ENCODE measurements around the gene ZNF385C.

The ZNF385C gene

DNA sequence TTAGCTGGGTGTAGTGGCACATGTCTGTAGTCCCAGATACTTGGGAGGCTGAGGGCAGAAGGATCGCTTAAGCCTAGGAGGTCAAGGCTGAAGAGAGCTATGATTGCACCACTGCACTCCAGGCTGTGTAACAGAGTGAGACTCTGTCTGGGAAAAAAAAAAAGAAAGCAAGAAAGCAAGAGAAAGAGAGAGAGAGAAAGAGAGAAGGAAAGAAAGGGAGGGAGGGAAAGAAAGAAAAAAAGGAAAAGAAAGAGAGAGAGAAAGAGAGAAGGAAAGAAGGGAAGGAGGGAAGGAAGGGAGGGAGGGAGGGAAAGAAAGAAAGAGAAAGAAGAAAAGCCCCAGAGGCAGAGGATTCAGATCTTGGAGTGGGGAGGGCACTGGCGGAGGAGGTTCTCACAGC, 7.7 kb upstream of the ZNF385C start:
- no peak for DNase-seq

DNA sequence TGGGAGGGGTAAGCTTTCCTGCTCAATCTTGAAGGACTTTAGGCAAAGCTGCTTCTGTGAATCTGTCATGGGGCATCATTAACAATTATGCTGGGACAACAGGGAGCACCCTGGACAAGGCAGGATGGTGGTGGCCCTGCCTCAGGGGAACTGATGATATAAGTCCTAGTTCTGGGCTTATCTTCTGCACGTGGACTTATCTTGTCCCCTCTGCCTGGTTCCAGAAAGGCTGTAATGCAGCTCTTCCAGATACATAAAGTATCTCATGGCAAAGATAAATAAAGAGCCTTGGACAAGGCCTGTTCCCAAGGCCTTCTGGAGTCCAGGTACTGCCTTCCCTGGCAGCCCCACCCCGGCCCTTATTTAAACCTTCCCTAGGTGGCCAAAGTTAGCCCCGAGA, 6.0 kb upstream of the ZNF385C start:
- no peak for DNase-seq

DNA sequence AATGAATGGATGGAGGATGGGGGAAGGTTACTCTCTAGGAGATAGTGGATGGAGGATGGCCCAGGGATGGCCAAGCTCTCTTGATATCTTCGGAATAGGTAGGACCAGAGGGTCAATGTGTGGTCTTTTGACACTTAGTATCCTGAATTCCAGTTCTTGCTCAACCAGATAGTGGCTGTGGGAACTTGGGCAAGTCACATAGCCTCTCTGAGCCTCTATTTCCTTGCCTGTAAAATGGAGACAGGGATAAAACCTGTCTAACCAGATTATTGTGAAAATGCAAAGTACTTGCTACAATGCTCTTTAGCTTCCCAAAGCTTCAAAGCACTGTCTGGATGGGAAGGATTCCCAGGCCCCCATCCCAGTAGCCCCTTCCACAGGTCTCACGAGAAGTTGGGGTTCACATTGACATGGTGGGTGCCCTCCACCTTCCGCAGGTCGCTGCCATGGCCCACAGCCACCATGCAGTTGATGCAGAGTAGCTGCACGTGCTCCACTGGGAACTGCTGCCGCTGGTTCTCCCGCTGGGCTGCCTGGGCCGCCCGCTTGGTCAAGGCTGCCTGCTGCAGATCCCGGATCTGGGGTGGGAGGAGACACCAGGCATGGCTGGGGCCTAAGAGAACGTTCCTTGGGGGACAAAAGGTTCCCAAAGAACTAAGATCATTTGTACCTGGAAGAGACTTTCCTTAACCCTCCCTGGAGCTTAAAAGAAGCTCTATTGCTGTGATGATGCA, 5.1 kb upstream of the ZNF385C start:
- no peak for DNase-seq

DNA sequence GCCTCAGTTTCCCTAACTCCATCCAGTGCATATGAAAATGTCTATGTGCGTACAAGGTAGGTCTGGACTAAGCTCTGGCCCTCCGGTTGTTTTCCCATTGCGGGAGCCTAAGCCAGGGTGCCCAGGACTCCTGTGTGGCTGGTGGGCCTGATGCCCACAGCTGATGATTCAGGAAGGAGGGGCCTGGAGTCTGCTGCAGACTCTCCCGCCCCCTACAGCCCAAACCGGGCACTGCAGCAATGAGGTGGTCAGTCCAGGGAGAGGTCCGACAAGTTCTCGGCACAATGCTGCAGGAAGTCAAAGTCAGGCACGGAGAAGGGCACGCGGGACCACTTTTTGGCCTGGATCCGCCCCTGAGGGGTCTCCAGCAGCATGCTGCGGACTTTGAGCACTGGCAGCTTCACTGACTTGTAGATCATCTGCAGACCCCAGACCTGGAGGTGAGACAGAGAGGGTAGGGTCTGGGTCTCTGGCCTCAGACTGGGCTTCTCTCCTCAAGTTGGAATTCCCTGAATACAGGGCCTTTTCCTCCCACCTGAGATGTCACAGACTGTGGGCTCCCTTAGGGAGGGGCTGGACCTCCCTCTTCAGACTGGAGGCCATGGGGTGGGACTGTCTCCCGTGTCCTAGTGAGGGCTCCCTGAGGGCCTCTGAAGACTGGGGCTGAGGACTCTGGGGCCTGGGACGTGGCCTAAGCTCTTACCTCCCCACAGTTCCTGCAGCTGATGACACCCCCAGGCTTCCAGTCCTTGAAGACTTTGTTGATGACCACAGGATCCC, 3.4 kb upstream of the ZNF385C start:
- no peak for DNase-seq

- DNase-seq = no peak
These were observed 592 bp upstream of the ZNF385C start for GRCh38 chr17:42098730-42099399.

GRCh38 chr17:42096360-42097111, 1.7 kb downstream of the ZNF385C start:
- DNase-seq = no peak

DNA sequence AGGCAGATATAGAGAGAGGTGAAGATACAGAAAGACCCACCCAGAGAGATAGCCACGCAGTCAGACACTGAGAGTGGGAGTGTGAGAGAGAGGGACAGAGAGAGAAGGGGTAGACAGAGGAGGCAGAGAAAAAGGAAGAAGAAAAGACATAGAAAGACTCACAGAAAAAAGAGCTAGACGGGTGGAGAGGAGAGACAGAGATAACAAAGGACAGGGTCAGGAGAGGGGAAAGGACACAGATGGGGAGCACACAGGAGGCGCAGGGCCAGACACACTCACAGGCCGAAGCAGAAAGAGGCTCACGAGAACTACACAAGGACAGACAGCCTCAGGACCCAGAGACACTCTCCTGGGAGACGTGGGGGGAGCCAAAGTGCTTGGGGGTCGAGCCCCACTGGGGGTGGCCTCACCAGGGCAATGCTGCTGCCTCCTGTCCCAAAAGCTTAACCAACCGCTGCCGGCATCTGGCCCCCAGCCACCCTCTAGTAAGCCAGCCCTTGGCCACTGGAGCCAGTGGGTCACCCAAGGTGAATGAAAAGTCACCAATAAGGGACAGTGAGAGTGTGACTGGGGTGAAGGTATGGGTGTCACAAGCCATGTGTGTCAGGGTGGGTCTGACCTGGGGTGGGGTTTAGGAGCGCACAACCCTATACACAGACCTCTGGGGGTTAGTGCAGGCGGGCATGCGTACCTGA, 3.8 kb downstream of the ZNF385C start:
- DNase-seq = no peak

- DNase-seq = no peak
These were observed 5.3 kb downstream of the ZNF385C start for GRCh38 chr17:42092939-42093338.

DNA sequence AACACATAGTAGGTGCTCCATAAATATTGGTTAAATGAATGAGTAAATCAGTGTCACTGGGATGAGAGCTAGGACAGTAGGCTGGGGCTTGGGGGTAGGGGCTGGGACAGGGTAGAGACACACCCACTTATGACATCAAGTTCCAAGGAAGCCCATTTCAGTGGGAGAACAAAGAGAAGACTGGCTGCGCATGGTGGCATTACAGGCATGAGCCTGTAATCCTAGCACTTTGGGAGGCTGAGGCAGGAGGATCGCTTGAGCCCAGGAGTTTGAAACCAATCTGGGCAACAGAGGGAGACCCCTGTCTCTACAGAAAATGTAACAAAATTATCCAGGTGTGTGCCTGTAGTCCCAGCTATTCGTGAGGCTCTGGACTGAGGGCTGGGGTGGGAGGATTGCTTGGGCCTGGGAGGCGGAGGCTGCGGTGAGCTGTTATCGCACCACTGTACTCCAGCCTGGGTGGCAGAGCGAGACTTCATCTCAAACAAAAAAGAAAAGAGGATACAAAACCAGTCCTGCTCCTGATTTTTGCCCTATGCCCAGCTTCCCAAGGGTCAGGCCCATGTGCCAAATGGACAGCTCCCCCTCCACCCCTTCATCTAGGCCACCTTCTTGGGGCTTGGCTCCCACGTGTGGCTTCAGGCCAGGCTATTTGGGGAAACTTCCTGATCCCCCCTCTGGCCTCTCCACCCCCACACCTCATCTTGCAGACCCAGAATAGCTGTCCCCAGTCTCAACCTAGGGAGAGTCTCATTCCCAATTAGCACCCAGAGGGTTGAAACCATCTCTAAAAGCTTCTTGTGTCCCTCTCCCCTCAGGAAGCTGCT, 7.1 kb downstream of the ZNF385C start:
- no peak for DNase-seq

GRCh38 chr17:42088736-42089135, 9.5 kb downstream of the ZNF385C start:
- no peak for DNase-seq

- no peak for DNase-seq
These were observed 10.3 kb downstream of the ZNF385C start for GRCh38 chr17:42087736-42088705.

GRCh38 chr17:42087042-42087701, 11.1 kb downstream of the ZNF385C start:
- no peak for DNase-seq

- DNase-seq = no peak
These were observed 16.6 kb downstream of the ZNF385C start for GRCh38 chr17:42081516-42082129.

- DNase-seq = no peak
These were observed 18.7 kb downstream of the ZNF385C start for GRCh38 chr17:42079541-42079940.

DNA sequence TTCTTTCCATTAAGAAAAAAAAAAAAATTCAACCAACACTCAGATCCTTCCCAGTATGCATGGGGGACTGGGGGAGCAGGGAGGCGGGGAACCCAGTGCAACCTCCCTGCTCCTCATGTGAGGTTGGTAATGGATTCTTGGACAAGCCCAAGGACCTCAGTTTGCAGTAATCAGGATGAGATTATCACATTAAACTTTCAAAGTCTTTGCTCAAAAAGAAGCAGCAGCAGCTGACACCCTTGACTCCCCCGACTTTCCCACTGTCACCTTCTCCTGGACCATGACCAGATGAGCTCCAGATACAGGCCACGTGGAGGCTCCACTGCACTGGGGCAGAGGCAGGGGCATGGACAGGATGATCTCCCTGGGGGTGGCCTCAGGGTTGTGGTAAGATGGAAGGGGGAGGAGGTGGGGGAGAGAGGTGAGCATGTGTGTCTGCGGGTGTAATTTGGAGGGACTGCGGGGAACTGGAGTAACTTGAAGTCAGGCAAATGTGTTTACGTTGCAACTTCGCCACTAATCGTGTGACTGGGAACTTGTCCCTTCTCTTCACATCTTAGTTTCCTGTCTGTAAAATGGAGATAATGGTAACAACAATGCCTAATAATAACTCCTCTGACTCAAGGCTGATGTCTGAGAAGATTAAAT, 19.8 kb downstream of the ZNF385C start:
- no peak for DNase-seq

- DNase-seq = no peak
These were observed 20.5 kb downstream of the ZNF385C start for GRCh38 chr17:42077755-42078154.

DNA sequence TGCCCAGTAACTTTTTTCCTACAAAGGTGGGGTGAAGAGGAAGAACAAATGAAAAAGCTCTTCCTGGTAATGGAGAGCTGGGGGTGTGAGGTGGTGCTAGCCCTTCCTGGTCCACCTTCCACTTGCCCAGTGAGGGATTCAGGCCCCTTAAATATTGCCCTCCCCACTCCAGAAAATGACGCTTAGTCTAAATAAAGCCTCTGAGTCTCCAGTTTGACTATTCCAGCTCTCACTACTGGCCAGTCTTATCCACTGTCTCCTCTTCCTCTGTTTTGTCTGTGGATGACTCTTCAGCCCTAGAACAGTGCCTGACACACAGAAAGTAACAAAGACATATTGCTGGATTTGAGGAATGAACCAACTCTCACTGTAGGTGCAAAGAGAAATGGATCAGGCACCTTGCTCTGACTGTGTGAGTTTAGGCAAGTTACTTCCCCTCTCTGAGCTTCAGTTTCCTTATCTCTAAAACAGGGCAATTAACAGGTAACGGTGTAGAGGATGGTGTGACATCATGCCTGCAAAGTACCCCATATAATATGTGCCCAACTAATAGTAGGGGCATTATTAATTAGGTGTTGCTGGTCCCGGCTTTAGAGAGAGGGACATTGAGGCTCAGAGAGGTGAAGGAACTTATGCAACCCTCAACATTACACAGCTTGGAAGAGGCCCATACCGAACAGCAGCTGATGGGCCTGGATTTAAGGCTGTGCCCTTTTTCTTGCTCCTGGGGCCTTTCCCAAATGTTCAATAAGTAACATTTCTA, 21.3 kb downstream of the ZNF385C start:
- no peak for DNase-seq

- no peak for DNase-seq
These were observed 22.5 kb downstream of the ZNF385C start for GRCh38 chr17:42075789-42076188.

Measured in GOT3 (cell line).